GM10847 (cell line): ENCODE results near the gene C1QTNF9.
"Not testable (repeated sequence)": the region's sequence is repeated elsewhere in the genome, so short reads cannot be mapped to it uniquely, and the experiment has no call there.

Source experiments
- POLR2A ChIP-seq: IDR thresholded peaks from 2 replicates; pipeline ENCODE4 v1.6.1; 2011; ENCODE audit not compliant: insufficient read length; ENCODE audit errors: extremely low read depth

The C1QTNF9 gene, protein sequence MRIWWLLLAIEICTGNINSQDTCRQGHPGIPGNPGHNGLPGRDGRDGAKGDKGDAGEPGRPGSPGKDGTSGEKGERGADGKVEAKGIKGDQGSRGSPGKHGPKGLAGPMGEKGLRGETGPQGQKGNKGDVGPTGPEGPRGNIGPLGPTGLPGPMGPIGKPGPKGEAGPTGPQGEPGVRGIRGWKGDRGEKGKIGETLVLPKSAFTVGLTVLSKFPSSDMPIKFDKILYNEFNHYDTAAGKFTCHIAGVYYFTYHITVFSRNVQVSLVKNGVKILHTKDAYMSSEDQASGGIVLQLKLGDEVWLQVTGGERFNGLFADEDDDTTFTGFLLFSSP

GRCh38 chr13:24309300-24309699, at the start of gene C1QTNF9:
TSS of gene C1QTNF9 (plus strand) at chr13:24309580. CDS start at chr13:24316004, 6,424 bp downstream.
- not testable (repeated sequence) for TF ChIP-seq POLR2A

GRCh38 chr13:24261566-24261965, 47.8 kb upstream of the C1QTNF9 start:
- TF ChIP-seq POLR2A: no peak

GRCh38 chr13:24263632-24264031, 45.7 kb upstream of the C1QTNF9 start:
- TF ChIP-seq POLR2A: no peak

- TF ChIP-seq POLR2A: no peak
These were observed 44.4 kb upstream of the C1QTNF9 start for GRCh38 chr13:24264976-24265375.

- no peak for TF ChIP-seq POLR2A
These were observed 43.9 kb upstream of the C1QTNF9 start for GRCh38 chr13:24265453-24265852.

GRCh38 chr13:24267274-24267673, 42.1 kb upstream of the C1QTNF9 start:
- no peak for TF ChIP-seq POLR2A

DNA sequence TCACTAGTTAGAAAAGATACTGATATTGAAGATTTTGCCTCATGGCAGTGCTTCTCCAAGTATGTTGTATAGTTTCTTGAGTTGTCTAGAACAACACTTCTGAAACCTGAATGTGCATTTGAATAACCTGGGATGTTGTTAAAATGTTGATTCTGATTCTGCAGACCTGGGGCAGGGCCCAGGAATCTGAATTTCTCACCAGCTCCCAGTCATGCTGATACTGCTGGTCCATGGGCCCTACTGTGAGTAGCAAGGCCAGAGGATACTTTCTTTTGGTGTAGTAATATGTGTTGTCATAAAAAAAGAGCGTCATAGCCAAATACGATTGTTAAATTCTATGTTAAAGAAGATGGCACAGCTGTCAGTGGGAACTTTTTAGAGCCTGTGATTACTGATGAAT, 41.6 kb upstream of the C1QTNF9 start:
- no peak for TF ChIP-seq POLR2A

GRCh38 chr13:24269821-24270220, 39.6 kb upstream of the C1QTNF9 start:
- no peak for TF ChIP-seq POLR2A

GRCh38 chr13:24270639-24271141, 38.7 kb upstream of the C1QTNF9 start:
- TF ChIP-seq POLR2A: peak; percentile 37

DNA sequence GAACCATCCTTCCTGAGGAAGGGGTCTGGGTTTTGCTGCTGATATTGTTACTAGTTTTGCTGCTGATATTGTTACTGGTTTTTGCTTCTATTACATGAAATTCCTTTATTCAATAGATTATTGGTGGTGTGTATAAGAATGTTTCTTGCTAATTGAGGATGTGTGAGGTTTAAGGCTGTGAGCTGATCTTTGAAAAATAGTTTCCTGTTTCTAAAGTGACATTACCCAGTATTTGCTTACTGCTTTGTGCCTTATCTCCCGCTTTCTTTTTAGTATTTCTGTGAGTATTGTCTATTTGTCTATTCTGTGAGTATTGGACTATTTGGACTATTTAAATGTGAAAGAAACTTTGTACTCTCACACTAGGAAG, 38.2 kb upstream of the C1QTNF9 start:
- no peak for TF ChIP-seq POLR2A

- peak; percentile 13 for TF ChIP-seq POLR2A
These were observed 37.6 kb upstream of the C1QTNF9 start for GRCh38 chr13:24271601-24272451.

- TF ChIP-seq POLR2A: no peak
These were observed 36.8 kb upstream of the C1QTNF9 start for GRCh38 chr13:24272452-24273161.

DNA sequence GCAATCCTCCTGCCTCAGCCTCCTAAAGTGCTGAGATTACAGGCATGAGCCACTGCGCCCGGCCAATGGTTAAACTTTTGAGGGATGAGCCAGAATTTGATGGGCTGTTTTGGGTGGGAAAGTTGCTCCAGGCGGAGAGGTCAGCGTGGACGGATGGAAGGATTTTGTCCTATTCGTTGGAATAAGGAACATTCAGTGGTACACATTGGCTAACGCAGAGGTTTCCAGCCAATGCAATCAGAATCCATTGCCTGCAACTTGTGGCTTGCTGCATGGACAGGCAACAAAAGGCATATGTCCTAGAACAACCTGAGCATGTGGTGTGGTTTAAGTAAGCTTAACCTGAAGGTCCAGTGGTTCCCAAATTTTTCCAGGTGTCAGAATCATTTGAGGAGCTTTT, 35.5 kb upstream of the C1QTNF9 start:
- no peak for TF ChIP-seq POLR2A

- no peak for TF ChIP-seq POLR2A
These were observed 34.8 kb upstream of the C1QTNF9 start for GRCh38 chr13:24274452-24275021.

GRCh38 chr13:24275041-24275440, 34.3 kb upstream of the C1QTNF9 start:
- no peak for TF ChIP-seq POLR2A

DNA sequence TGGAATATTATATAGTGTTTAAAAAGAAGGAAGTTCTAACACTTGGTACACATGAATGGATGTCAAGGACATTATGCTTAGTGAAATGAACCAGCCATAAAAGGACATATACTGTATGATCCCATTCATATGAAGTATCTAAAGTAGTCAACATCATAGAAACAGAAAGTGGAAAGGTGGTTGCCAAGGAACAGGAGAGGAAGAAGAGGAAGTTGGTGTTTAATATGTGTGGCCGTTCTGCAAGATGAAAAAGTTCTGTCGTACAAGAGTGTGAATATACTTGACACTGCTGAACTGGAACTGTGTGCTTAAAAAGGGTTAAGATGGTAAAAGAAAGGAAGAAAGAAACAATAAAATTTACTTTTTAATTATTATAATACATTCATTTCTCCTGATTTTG, 33.1 kb upstream of the C1QTNF9 start:
- no peak for TF ChIP-seq POLR2A

DNA sequence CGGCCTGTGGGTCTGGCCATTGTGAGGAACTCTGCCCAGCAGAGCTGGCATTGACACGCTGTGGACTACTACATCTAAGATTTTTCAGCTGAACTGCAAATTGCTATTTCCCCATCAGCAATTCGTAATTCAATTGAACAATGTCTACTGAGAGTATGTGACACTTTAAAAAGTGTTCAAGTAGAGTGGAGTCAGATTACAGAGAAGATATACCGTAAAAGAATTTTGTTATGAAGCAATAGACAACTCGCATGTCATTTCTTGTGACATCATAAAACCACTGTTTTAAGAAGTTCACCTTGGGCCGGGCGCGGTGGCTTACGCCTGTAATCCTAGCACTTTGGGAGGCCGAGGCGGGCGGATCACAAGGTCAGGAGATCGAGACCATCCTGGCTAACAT, 32.5 kb upstream of the C1QTNF9 start:
- no peak for TF ChIP-seq POLR2A
